ENCODE measurements around the gene BAZ1A.

The BAZ1A gene

DNA sequence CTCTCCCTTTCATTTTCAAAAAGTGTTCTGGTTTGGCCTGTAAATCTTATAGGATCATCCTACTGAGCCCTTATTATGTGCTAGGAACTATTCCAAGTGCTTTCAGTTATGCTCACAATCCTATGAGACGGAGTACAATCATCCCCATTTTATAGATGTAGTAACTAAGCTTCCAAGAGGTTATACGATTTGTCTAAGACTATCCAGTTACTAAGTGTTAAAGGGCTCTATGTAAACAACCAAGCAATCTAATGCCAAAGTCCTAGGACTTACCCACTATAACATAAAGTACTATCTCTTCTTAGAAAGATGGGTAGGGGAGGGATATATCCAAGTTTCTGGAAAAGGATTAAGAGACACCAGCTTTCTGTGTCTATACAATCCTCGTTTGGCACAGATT, 167.4 kb downstream of the BAZ1A start:
- DNase-seq, result no peak
- intact Hi-C loops (cut with DNase I), result no loop called here

Measured in head of caudate nucleus (tissue), 42 donors.